ENCODE measurements around the gene PGM2L1.
"Not testable (repeated sequence)": the region's sequence is repeated elsewhere in the genome, so short reads cannot be mapped to it uniquely, and the experiment has no call there.

Gene PGM2L1

DNA sequence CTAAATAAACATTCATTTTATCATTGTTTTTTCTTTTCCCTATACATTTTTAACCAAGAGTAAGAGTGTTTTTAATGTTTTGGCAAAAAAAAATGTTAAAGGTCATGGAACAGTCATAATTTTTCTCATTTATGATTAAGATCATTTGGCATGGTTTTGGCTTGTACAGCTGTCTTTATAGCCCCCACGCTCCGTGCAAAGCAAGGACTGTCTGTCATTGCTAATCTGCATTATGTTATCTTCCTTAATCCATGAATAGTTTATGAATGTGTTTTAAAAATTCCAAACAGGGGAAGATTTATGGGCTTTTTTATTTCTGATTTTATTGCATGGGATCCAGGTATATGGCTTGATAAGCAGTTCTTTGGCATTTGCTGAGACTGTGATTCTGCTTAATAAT, 28.1 kb downstream of the PGM2L1 start:
- TF ChIP-seq POLR2A (IDR thresholded peaks at IDR 0.05; ENCODE audit: extremely low read depth, insufficient read length): no peak
- TF ChIP-seq, protein P1, sequence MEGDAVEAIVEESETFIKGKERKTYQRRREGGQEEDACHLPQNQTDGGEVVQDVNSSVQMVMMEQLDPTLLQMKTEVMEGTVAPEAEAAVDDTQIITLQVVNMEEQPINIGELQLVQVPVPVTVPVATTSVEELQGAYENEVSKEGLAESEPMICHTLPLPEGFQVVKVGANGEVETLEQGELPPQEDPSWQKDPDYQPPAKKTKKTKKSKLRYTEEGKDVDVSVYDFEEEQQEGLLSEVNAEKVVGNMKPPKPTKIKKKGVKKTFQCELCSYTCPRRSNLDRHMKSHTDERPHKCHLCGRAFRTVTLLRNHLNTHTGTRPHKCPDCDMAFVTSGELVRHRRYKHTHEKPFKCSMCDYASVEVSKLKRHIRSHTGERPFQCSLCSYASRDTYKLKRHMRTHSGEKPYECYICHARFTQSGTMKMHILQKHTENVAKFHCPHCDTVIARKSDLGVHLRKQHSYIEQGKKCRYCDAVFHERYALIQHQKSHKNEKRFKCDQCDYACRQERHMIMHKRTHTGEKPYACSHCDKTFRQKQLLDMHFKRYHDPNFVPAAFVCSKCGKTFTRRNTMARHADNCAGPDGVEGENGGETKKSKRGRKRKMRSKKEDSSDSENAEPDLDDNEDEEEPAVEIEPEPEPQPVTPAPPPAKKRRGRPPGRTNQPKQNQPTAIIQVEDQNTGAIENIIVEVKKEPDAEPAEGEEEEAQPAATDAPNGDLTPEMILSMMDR (IDR thresholded peaks at IDR 0.05; ENCODE audit: low read depth, low read length): no peak
- no peak for TF ChIP-seq MYC (IDR thresholded peaks at IDR 0.05; ENCODE audit: low read depth, low read length)
- no peak for DNase-seq (ENCODE audit: low read depth)
- H3K4me3 ChIP-seq (ENCODE audit: low read depth, low read length): no peak overlapping the region

DNA sequence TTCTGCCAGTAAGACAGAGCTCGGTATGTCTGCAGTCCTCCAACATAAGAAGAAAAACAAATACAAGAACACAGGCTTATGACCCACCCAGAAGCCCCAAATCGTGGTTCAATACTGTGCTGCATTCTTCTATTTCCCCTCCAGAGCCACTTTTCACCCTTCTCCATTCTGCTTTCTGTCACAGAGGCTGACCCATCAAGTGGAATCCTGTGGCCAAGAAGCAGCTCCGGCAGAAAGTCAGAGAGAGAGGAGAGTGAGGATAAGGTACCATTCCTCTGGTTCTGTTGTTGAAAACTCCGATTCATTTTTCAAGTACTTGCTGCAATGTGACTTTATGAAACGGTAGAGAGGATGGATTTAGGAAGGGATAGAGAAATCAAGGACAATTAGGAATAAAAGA, 30.4 kb downstream of the PGM2L1 start:
- DNase-seq (ENCODE audit: low read depth): no peak
- H3K4me3 ChIP-seq (ENCODE audit: low read depth, low read length): no peak overlapping the region

DNA sequence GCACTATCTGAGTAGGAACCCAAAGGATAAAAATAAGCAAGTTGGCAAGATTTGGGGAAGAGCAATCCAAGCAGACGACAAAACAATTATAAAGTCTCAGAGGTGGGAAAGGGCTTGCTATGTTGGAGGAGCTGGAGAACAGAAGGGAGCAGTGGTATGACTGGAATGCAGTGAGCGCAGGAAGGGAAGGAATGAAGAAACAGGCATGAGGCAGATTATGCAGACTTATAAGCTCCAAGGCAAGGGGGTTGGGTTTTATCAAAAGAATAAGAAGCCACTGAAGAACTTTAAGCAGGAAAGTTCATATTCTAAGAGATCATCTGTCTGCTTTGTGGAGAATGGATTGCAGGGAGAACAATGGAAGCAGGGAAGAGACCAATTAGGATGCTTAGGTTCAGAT, 31.7 kb downstream of the PGM2L1 start:
- DNase-seq (ENCODE audit: low read depth): no peak
- no peak overlapping the region for H3K4me3 ChIP-seq (ENCODE audit: low read depth, low read length)
- TF ChIP-seq POLR2A (IDR thresholded peaks at IDR 0.05; ENCODE audit: extremely low read depth, insufficient read length): no peak
- TF ChIP-seq, protein P1 (IDR thresholded peaks at IDR 0.05; ENCODE audit: low read depth, low read length): no peak
- no peak for TF ChIP-seq MYC (IDR thresholded peaks at IDR 0.05; ENCODE audit: low read depth, low read length)
- TF ChIP-seq, protein P2, sequence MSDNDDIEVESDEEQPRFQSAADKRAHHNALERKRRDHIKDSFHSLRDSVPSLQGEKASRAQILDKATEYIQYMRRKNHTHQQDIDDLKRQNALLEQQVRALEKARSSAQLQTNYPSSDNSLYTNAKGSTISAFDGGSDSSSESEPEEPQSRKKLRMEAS (IDR thresholded peaks at IDR 0.05; ENCODE audit: low read depth, low read length): no peak

More for the DNA sequence above, 30.4 kb downstream of the PGM2L1 start:
- no peak for TF ChIP-seq POLR2A (IDR thresholded peaks at IDR 0.05; ENCODE audit: extremely low read depth, insufficient read length)
- TF ChIP-seq MYC (IDR thresholded peaks at IDR 0.05; ENCODE audit: low read depth, low read length): no peak
- TF ChIP-seq, protein P1 (IDR thresholded peaks at IDR 0.05; ENCODE audit: low read depth, low read length): no peak
- TF ChIP-seq, protein P2 (IDR thresholded peaks at IDR 0.05; ENCODE audit: low read depth, low read length): no peak

DNA sequence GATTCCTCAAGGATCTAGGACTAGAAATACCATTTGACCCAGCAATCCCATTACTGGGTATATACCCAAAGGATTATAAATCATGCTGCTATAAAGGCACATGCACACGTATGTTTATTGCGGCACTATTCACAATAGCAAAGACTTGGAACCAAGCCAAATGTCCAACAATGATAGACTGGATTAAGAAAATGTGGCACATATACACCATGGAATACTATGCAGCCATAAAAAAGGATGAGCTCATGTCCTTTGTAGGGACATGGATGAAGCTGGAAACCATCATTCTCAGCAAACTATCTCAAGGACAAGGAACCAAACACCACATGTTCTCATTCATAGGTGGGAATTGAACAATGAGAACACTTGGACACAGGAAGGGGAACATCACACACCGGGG, 32.4 kb downstream of the PGM2L1 start:
- DNase-seq (ENCODE audit: low read depth); H3K4me3 ChIP-seq (ENCODE audit: low read depth, low read length): not testable (repeated sequence)

DNA sequence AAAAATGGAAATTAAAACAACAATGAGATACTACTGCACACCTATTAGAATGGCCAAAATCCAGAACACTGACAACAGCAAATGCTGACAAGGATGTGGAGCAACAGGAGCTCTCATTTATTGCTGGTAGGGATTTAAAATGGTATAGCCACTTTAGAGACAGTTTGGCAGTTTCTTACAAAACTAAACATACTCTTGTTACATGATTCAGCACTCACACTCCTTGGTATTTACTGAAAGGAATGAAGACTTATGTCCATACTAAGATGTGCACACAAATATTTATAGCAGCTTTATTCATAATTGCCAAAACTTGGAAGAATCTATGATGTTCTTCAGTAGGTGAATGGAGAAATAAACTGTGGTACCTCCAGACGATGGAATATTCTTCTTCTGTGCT, 40.8 kb downstream of the PGM2L1 start:
- no peak overlapping the region for H3K4me3 ChIP-seq (ENCODE audit: low read depth, low read length)
- TF ChIP-seq, protein P1 (IDR thresholded peaks at IDR 0.05; ENCODE audit: low read depth, low read length): no peak
- TF ChIP-seq POLR2A (IDR thresholded peaks at IDR 0.05; ENCODE audit: extremely low read depth, insufficient read length) (no peak), MYC (IDR thresholded peaks at IDR 0.05; ENCODE audit: low read depth, low read length) (no peak)
- TF ChIP-seq, protein P2 (IDR thresholded peaks at IDR 0.05; ENCODE audit: low read depth, low read length): no peak
- no peak for DNase-seq (ENCODE audit: low read depth)

DNA sequence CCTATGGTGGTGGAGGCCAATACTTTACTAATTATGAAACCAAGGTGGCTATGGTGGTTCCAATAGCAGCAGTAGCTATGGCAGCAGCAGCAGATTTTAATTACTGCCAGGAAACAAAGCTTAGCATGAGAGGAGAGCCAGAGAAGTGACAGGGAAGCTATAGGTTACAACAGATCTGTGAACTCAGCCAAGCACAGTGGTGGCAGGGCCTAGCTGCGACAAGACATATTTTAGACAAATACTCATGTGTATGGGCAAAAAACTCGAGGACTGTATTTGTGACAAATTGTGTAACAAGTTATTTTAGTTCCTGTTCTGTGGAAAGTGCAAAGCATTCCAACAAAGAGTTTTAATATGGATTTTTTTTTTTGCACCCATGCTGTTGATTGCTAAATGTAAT, 42.6 kb downstream of the PGM2L1 start:
- H3K4me3 ChIP-seq (ENCODE audit: low read depth, low read length): no peak overlapping the region
- no peak for DNase-seq (ENCODE audit: low read depth)
- no peak for TF ChIP-seq MYC (IDR thresholded peaks at IDR 0.05; ENCODE audit: low read depth, low read length)
- no peak for TF ChIP-seq POLR2A (IDR thresholded peaks at IDR 0.05; ENCODE audit: extremely low read depth, insufficient read length)
- TF ChIP-seq, protein P1 (IDR thresholded peaks at IDR 0.05; ENCODE audit: low read depth, low read length): no peak
- TF ChIP-seq, protein P2 (IDR thresholded peaks at IDR 0.05; ENCODE audit: low read depth, low read length): no peak

Data from NB4 (cell line).